IMR-90 (cell line): ENCODE results near the gene STAT3.

ENCODE experiments used
- BHLHE40 ChIP-seq: fragments of 150-350 bp; IDR thresholded peaks from 2 replicates; pipeline ENCODE4 v1.6.1; 2016; ENCODE audit warnings: mild to moderate bottlenecking, low read depth, low read length
- MXI1 ChIP-seq: IDR thresholded peaks from 2 replicates; pipeline ENCODE4 v1.6.1; 2012; ENCODE audit warnings: low read depth, mild to moderate bottlenecking, low read length, moderate library complexity, borderline replicate concordance
- RCOR1 ChIP-seq: IDR thresholded peaks from 2 replicates; pipeline ENCODE4 v1.6.1; 2012; ENCODE audit warnings: mild to moderate bottlenecking, low read length, improper control_type of control experiment; ENCODE audit not compliant: insufficient replicate concordance
- RFX5 ChIP-seq: IDR thresholded peaks from 2 replicates; pipeline ENCODE4 v1.8.0; 2012; ENCODE audit warnings: low read depth, mild to moderate bottlenecking, low read length, moderate library complexity
- TF ChIP-seq, protein P1 (sequence below): conservative IDR thresholded peaks from 2 replicates; pipeline ENCODE4 v1.5.1; 2012; ENCODE audit warnings: mild to moderate bottlenecking, low read depth, low read length, improper control_type of control experiment
- TF ChIP-seq, protein P2 (sequence below): fragments of 150-350 bp; IDR thresholded peaks from 2 replicates; pipeline ENCODE4 v1.6.1; 2017; ENCODE audit warnings: mild to moderate bottlenecking, antibody characterized with exemption, low read length, low read depth

DNA sequence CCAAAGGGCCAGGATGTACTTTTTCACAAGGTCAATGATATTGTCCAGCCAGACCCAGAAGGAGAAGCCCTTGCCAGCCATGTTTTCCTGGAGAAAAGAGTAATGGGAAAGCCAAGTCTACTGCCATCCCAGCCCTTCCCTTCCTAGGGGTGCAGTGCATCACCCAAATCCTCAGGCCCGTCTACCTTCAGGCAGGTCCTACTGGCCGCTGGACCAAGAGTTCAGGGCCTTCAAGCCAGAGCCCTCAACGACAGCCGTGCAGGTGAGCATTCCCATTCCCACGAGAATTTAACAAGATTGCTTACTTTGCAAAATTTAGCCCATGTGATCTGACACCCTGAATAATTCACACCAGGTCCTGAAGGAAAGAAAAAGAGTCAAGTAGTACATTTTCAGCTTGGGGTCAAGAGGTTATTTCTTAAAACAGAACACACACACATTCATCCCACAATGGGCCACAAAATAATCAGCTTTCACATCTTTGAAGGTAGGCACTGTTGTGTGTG, 64.9 kb downstream of the STAT3 start:
- TF ChIP-seq MXI1 (no peak), RFX5 (no peak), BHLHE40 (no peak), RCOR1 (no peak)
- TF ChIP-seq, protein P1, sequence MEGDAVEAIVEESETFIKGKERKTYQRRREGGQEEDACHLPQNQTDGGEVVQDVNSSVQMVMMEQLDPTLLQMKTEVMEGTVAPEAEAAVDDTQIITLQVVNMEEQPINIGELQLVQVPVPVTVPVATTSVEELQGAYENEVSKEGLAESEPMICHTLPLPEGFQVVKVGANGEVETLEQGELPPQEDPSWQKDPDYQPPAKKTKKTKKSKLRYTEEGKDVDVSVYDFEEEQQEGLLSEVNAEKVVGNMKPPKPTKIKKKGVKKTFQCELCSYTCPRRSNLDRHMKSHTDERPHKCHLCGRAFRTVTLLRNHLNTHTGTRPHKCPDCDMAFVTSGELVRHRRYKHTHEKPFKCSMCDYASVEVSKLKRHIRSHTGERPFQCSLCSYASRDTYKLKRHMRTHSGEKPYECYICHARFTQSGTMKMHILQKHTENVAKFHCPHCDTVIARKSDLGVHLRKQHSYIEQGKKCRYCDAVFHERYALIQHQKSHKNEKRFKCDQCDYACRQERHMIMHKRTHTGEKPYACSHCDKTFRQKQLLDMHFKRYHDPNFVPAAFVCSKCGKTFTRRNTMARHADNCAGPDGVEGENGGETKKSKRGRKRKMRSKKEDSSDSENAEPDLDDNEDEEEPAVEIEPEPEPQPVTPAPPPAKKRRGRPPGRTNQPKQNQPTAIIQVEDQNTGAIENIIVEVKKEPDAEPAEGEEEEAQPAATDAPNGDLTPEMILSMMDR = no peak
- TF ChIP-seq, protein P2, sequence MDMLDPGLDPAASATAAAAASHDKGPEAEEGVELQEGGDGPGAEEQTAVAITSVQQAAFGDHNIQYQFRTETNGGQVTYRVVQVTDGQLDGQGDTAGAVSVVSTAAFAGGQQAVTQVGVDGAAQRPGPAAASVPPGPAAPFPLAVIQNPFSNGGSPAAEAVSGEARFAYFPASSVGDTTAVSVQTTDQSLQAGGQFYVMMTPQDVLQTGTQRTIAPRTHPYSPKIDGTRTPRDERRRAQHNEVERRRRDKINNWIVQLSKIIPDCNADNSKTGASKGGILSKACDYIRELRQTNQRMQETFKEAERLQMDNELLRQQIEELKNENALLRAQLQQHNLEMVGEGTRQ = no peak
